GM12878 (cell line): ENCODE measurements around the gene OR2AG2.

ENCODE experiments used
- ATF7 ChIP-seq: fragments of 450-650 bp; IDR thresholded peaks from 2 replicates; pipeline ENCODE4 v1.6.1; 2016; ENCODE audit warnings: low read depth, mild to moderate bottlenecking
- CEBPB ChIP-seq, 2 experiments: fragments of 150-350 bp in 1 of 2; IDR thresholded peaks; 2 replicates each; pipeline ENCODE4 v1.6.1; 2012 to 2014; ENCODE audit warnings: low read depth in 2 of 2, low read length in 2 of 2, borderline replicate concordance in 1 of 2, inconsistent platforms in 1 of 2
- CHD2 ChIP-seq: IDR thresholded peaks from 2 replicates; pipeline ENCODE4 v1.6.1; 2011; ENCODE audit warnings: low read depth, low read length, improper control_type of control experiment, borderline replicate concordance
- CTCF ChIP-seq, 3 experiments: IDR thresholded peaks in 2 of 3; conservative IDR thresholded peaks in 1 of 3; 2 replicates each; pipeline ENCODE4 v1.5.1; 2011; ENCODE audit warnings: low read depth in 3 of 3, low read length in 3 of 3, mild to moderate bottlenecking in 3 of 3, control low read depth in 2 of 3, moderate library complexity in 2 of 3, inconsistent platforms in 1 of 3, mixed read lengths in 1 of 3; ENCODE audit not compliant: control insufficient read depth in 2 of 3, insufficient read depth in 1 of 3; ENCODE audit errors: extremely low read depth in 1 of 3
- EP300 ChIP-seq, 2 experiments: fragments of 150-350 bp in 1 of 2; IDR thresholded peaks; 2 replicates each; pipeline ENCODE4 v1.6.1; 2011 to 2012; ENCODE audit warnings: low read depth in 2 of 2, low read length in 2 of 2, borderline replicate concordance in 1 of 2, improper control_type of control experiment in 1 of 2, inconsistent platforms in 1 of 2; ENCODE audit not compliant: control insufficient read depth in 1 of 2
- HCFC1 ChIP-seq: fragments of 150-350 bp; IDR thresholded peaks from 2 replicates; pipeline ENCODE4 v1.6.1; 2014; ENCODE audit warnings: low read length
- HDAC6 ChIP-seq: fragments of 200-600 bp; sonication (generic); IDR thresholded peaks from one replicate; pipeline ENCODE4 v1.8.0; 2017; ENCODE audit warnings: antibody characterized with exemption; ENCODE audit not compliant: unreplicated experiment
- MEF2A ChIP-seq: IDR thresholded peaks from 2 replicates; pipeline ENCODE4 v1.6.1; 2011; ENCODE audit warnings: low read depth, mild to moderate bottlenecking, low read length, moderate library complexity; ENCODE audit not compliant: insufficient read depth
- POLR2A ChIP-seq: IDR thresholded peaks from 2 replicates; pipeline ENCODE4 v1.6.1; 2011; ENCODE audit warnings: low read depth, mild to moderate bottlenecking, low read length
- SMC3 ChIP-seq: IDR thresholded peaks from 2 replicates; pipeline ENCODE4 v1.6.1; 2011; ENCODE audit warnings: low read length, improper control_type of control experiment, borderline replicate concordance
- SP1 ChIP-seq: IDR thresholded peaks from one replicate; pipeline ENCODE4 v1.6.1; 2011; ENCODE audit warnings: low read depth, low read length
- ZNF274 ChIP-seq: IDR thresholded peaks from one replicate; pipeline ENCODE4 v1.8.0; 2011; ENCODE audit not compliant: insufficient read length, insufficient read depth
- TF ChIP-seq, protein P1 (sequence below): fragments of 450-650 bp; IDR thresholded peaks from 2 replicates; pipeline ENCODE4 v1.6.1; 2016; ENCODE audit warnings: mild to moderate bottlenecking
- TF ChIP-seq, protein P2 (sequence below): IDR thresholded peaks from 2 replicates; pipeline ENCODE4 v1.6.1; 2011; ENCODE audit warnings: borderline replicate concordance, low read depth, mild to moderate bottlenecking, moderate library complexity, low read length; ENCODE audit not compliant: insufficient read depth, poor library complexity, severe bottlenecking

DNA sequence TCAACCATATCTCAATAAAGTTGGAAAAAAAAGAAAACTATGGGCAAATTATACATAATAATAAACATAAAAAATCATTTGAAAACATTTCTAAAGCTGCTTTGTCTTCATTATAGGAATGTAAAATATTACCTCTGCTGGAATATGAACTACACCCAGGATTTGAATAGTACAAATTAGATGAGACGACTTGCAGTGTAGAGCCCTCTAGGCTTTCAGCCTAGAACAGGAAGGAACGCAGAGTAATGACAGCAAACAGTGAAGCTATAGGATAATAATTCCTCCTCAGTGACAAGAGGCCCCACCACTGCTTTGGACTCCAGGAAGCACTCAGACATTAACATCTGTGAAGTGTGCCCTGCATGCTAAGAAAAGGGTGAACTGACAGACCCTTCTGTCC lies 18.8 kb upstream of the OR2AG2 start:
- TF ChIP-seq EP300 (IDR thresholded peaks at IDR 0.05; ENCODE audit: borderline replicate concordance in 1 of 2, control insufficient read depth in 1 of 2, low read depth in 2 of 2, low read length in 2 of 2) = no peak
- no peak for TF ChIP-seq CHD2
- no peak for TF ChIP-seq CTCF (IDR thresholded peaks at IDR 0.05 in 2 of 3, conservative IDR thresholded peaks at IDR 0.05 in 1 of 3; ENCODE audit: control insufficient read depth in 2 of 3, extremely low read depth in 1 of 3, insufficient read depth in 1 of 3, low read depth in 3 of 3, low read length in 3 of 3)
- TF ChIP-seq MEF2A = no peak
- TF ChIP-seq HCFC1 = no peak
- no peak for TF ChIP-seq POLR2A
- TF ChIP-seq SMC3 = no peak
- TF ChIP-seq ZNF274 = no peak
- TF ChIP-seq, protein P1, sequence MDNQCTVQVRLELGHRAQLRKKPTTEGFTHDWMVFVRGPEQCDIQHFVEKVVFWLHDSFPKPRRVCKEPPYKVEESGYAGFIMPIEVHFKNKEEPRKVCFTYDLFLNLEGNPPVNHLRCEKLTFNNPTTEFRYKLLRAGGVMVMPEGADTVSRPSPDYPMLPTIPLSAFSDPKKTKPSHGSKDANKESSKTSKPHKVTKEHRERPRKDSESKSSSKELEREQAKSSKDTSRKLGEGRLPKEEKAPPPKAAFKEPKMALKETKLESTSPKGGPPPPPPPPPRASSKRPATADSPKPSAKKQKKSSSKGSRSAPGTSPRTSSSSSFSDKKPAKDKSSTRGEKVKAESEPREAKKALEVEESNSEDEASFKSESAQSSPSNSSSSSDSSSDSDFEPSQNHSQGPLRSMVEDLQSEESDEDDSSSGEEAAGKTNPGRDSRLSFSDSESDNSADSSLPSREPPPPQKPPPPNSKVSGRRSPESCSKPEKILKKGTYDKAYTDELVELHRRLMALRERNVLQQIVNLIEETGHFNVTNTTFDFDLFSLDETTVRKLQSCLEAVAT = no peak
- TF ChIP-seq, protein P2, sequence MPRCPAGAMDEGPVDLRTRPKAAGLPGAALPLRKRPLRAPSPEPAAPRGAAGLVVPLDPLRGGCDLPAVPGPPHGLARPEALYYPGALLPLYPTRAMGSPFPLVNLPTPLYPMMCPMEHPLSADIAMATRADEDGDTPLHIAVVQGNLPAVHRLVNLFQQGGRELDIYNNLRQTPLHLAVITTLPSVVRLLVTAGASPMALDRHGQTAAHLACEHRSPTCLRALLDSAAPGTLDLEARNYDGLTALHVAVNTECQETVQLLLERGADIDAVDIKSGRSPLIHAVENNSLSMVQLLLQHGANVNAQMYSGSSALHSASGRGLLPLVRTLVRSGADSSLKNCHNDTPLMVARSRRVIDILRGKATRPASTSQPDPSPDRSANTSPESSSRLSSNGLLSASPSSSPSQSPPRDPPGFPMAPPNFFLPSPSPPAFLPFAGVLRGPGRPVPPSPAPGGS = no peak
- TF ChIP-seq CEBPB (IDR thresholded peaks at IDR 0.05; ENCODE audit: borderline replicate concordance in 1 of 2, low read depth in 2 of 2, low read length in 2 of 2) = no peak
- TF ChIP-seq ATF7 = no peak
- no peak for TF ChIP-seq SP1
- TF ChIP-seq HDAC6 = no peak
